C4-2B (cell line): ENCODE measurements around the gene TARP.
"Not testable (repeated sequence)": the region's sequence is repeated elsewhere in the genome, so short reads cannot be mapped to it uniquely, and the experiment has no call there.

Source experiments
- H3K27ac ChIP-seq: fragments of 450-650 bp; 2 replicates; pipeline ENCODE4 v1.5.1; 2017
- CTCF ChIP-seq: fragments of 450-650 bp; conservative IDR thresholded peaks from 2 replicates; pipeline ENCODE4 v1.5.1; 2017; ENCODE audit warnings: mild to moderate bottlenecking
- ZFX ChIP-seq: fragments of 450-650 bp; IDR thresholded peaks from 2 replicates; pipeline ENCODE4 v1.6.1; 2017

TARP gene

GRCh38 chr7:38235606-38236005, 37.8 kb downstream of the TARP start:
- no peak overlapping the region for H3K27ac ChIP-seq
- TF ChIP-seq ZFX, result no peak
- no peak for TF ChIP-seq CTCF

- H3K27ac ChIP-seq, result not testable (repeated sequence)
These were observed 38.7 kb downstream of the TARP start for GRCh38 chr7:38234759-38235158.

GRCh38 chr7:38232502-38233366, 40.7 kb downstream of the TARP start:
- no peak overlapping the region for H3K27ac ChIP-seq

GRCh38 chr7:38229884-38230642, 43.4 kb downstream of the TARP start:
- H3K27ac ChIP-seq, result no peak overlapping the region
- TF ChIP-seq CTCF (no peak), ZFX (no peak)

More at GRCh38 chr7:38232502-38233366, 40.7 kb downstream of the TARP start:
- no peak for TF ChIP-seq ZFX
- TF ChIP-seq CTCF, result no peak

- H3K27ac ChIP-seq, result no peak overlapping the region
These were observed 44.0 kb downstream of the TARP start for GRCh38 chr7:38229386-38229785.

GRCh38 chr7:38224392-38224791, 49.0 kb downstream of the TARP start:
- H3K27ac ChIP-seq, result no peak overlapping the region
- no peak for TF ChIP-seq CTCF
- TF ChIP-seq ZFX, result no peak

More at GRCh38 chr7:38229386-38229785, 44.0 kb downstream of the TARP start:
- TF ChIP-seq ZFX, result no peak
- no peak for TF ChIP-seq CTCF

DNA sequence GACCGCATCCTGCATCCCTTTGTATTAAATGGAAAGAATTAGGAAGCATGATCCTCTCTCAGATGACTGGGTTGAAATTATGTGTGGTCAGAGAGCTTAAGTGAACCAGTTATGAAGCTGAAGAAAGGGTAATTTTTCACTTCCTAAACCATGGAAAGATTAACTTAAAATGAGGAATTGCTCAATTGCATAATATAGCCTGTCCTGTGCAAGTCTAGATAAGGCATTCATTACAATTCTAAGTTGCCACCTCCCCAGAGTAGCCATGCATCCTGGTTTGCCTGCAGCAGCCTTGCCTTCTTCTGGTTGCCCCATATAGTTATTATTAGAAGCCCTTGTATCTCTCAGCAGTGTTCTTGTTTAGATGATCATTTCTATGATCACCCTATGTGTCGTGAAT, 50.1 kb downstream of the TARP start:
- no peak for TF ChIP-seq CTCF
- no peak for TF ChIP-seq ZFX
- H3K27ac ChIP-seq, result no peak overlapping the region
